Effector memory CD8-positive, alpha-beta T cell (primary cell): ENCODE results near the gene OGA.

Experiments used
- ATAC-seq: fragments of 150-1000 bp; cut with Tn5 transposase; replicated peaks from 2 replicates; pipeline ENCODE4 v1.10.0; 2021; ENCODE audit warnings: mild to moderate bottlenecking, moderate library complexity
- DNase-seq, 3 experiments: peaks; one replicate each; pipeline ENCODE4 v3.0.0; 2021
- H3K27ac Mint-ChIP-seq, 2 donors: one replicate each; pipeline ENCODE4 v1.8.0; 2022; ENCODE audit warnings: mild to moderate bottlenecking in 2 of 2, mixed read lengths in 2 of 2, moderate library complexity in 2 of 2
- H3K27me3 Mint-ChIP-seq, 2 donors: one replicate each; pipeline ENCODE4 v1.8.0; 2022; ENCODE audit warnings: mixed read lengths in 2 of 2
- H3K36me3 Mint-ChIP-seq: one replicate; pipeline ENCODE4 v1.8.0; 2022; ENCODE audit warnings: mild to moderate bottlenecking, moderate library complexity, mixed read lengths; ENCODE audit not compliant: insufficient read depth
- H3K4me1 Mint-ChIP-seq, 2 donors: one replicate each; pipeline ENCODE4 v1.8.0; 2022; ENCODE audit warnings: low read depth in 2 of 2, mixed read lengths in 2 of 2
- H3K4me3 Mint-ChIP-seq, 2 donors: one replicate each; pipeline ENCODE4 v1.8.0; 2022; ENCODE audit warnings: mild to moderate bottlenecking in 2 of 2, mixed read lengths in 2 of 2, moderate library complexity in 2 of 2
- H3K9me3 Mint-ChIP-seq, 2 donors: one replicate each; pipeline ENCODE4 v1.8.0; 2022; ENCODE audit warnings: mixed read lengths in 2 of 2

OGA gene

GRCh38 chr10:101772895-101773761, 45.1 kb downstream of the OGA start:
- H3K9me3 Mint-ChIP-seq, result no peaks in the 10 kb centered on the region
- H3K4me3 Mint-ChIP-seq, result no peak overlapping the region
- H3K27me3 Mint-ChIP-seq, result peaks cover 62 to 86% of the 10 kb centered on the region in 2 donors
- H3K4me1 Mint-ChIP-seq, result peaks cover 8 to 26% of the 10 kb centered on the region in 2 donors
- ATAC-seq, result no peak
- DNase-seq, result no peak
- peaks cover 3% of the 10 kb centered on the region for H3K36me3 Mint-ChIP-seq
- H3K27ac Mint-ChIP-seq, result no peak overlapping the region

- Mint-ChIP-seq H3K27me3 (peaks cover 53 to 78% of the 10 kb centered on the region in 2 donors), H3K27ac (no peak overlapping the region), H3K4me1 (peaks cover 8 to 26% of the 10 kb centered on the region in 2 donors), H3K36me3 (peaks cover 3% of the 10 kb centered on the region), H3K9me3 (no peaks in the 10 kb centered on the region), H3K4me3 (no peak overlapping the region)
- no peak for DNase-seq
- no peak for ATAC-seq
Observed at GRCh38 chr10:101772017-101772894, 46.0 kb downstream of the OGA start.

GRCh38 chr10:101771380-101771779, 46.9 kb downstream of the OGA start:
- no peaks in the 10 kb centered on the region for H3K36me3 Mint-ChIP-seq
- H3K9me3 Mint-ChIP-seq, result no peaks in the 10 kb centered on the region
- H3K27ac Mint-ChIP-seq, result no peak overlapping the region
- no peak for ATAC-seq
- H3K4me3 Mint-ChIP-seq, result no peak overlapping the region
- peaks cover 54 to 78% of the 10 kb centered on the region in 2 donors for H3K27me3 Mint-ChIP-seq
- H3K4me1 Mint-ChIP-seq, result peaks cover 8 to 19% of the 10 kb centered on the region in 2 donors
- DNase-seq, result no peak

- H3K36me3 Mint-ChIP-seq, result no peaks in the 10 kb centered on the region
- H3K4me3 Mint-ChIP-seq, result peak overlapping the region in 1 of 2 donors; percentile 6
- no peaks in the 10 kb centered on the region for H3K9me3 Mint-ChIP-seq
- H3K27ac Mint-ChIP-seq, result no peak overlapping the region
- H3K4me1 Mint-ChIP-seq, result peaks cover 8 to 19% of the 10 kb centered on the region in 2 donors
- H3K27me3 Mint-ChIP-seq, result peaks cover 55 to 83% of the 10 kb centered on the region in 2 donors
- ATAC-seq (peak; percentile 18), DNase-seq (no peak)
Observed at GRCh38 chr10:101770331-101771215, 47.7 kb downstream of the OGA start.

- H3K36me3 Mint-ChIP-seq, result no peaks in the 10 kb centered on the region
- no peak overlapping the region for H3K27ac Mint-ChIP-seq
- no peaks in the 10 kb centered on the region for H3K9me3 Mint-ChIP-seq
- H3K4me3 Mint-ChIP-seq, result peak overlapping the region in 1 of 2 donors; percentile 6
- no peak for ATAC-seq
- H3K27me3 Mint-ChIP-seq, result peaks cover 52 to 79% of the 10 kb centered on the region in 2 donors
- no peak for DNase-seq
- peaks cover 8 to 14% of the 10 kb centered on the region in 2 donors for H3K4me1 Mint-ChIP-seq
Observed at GRCh38 chr10:101769541-101770180, 48.6 kb downstream of the OGA start.

- ATAC-seq (no peak), DNase-seq (no peak)
- no peak overlapping the region for H3K27ac Mint-ChIP-seq
- H3K4me1 Mint-ChIP-seq, result peaks cover 4 to 6% of the 10 kb centered on the region in 2 donors
- peaks cover 46 to 76% of the 10 kb centered on the region in 2 donors for H3K27me3 Mint-ChIP-seq
- H3K4me3 Mint-ChIP-seq, result no peak overlapping the region
- H3K9me3 Mint-ChIP-seq, result no peaks in the 10 kb centered on the region
- H3K36me3 Mint-ChIP-seq, result no peaks in the 10 kb centered on the region
Observed at GRCh38 chr10:101768791-101769170, 49.5 kb downstream of the OGA start.

GRCh38 chr10:101767966-101768790, 50.1 kb downstream of the OGA start:
- Mint-ChIP-seq H3K36me3 (no peaks in the 10 kb centered on the region), H3K4me1 (peaks cover 0 to 2% of the 10 kb centered on the region in 2 donors), H3K4me3 (no peak overlapping the region), H3K27me3 (peaks cover 43 to 70% of the 10 kb centered on the region in 2 donors), H3K27ac (no peak overlapping the region), H3K9me3 (no peaks in the 10 kb centered on the region)
- ATAC-seq (no peak), DNase-seq (no peak)

GRCh38 chr10:101767600-101767945, 50.7 kb downstream of the OGA start:
- DNase-seq (no peak), ATAC-seq (no peak)
- no peaks in the 10 kb centered on the region for H3K9me3 Mint-ChIP-seq
- H3K27ac Mint-ChIP-seq, result no peak overlapping the region
- no peaks in the 10 kb centered on the region for H3K36me3 Mint-ChIP-seq
- peaks cover 36 to 64% of the 10 kb centered on the region in 2 donors for H3K27me3 Mint-ChIP-seq
- peaks cover 0 to 2% of the 10 kb centered on the region in 2 donors for H3K4me1 Mint-ChIP-seq
- H3K4me3 Mint-ChIP-seq, result no peak overlapping the region

- Mint-ChIP-seq H3K27ac (no peak overlapping the region), H3K4me3 (no peak overlapping the region), H3K9me3 (no peaks in the 10 kb centered on the region), H3K27me3 (peaks cover 31 to 63% of the 10 kb centered on the region in 2 donors), H3K4me1 (no peaks in the 10 kb centered on the region), H3K36me3 (no peaks in the 10 kb centered on the region)
- ATAC-seq (no peak), DNase-seq (no peak)
Observed at GRCh38 chr10:101766753-101767599, 51.3 kb downstream of the OGA start.

- Mint-ChIP-seq H3K27me3 (peaks cover 27 to 63% of the 10 kb centered on the region in 2 donors), H3K4me3 (no peak overlapping the region), H3K4me1 (no peaks in the 10 kb centered on the region), H3K27ac (no peak overlapping the region), H3K9me3 (no peaks in the 10 kb centered on the region), H3K36me3 (no peaks in the 10 kb centered on the region)
- DNase-seq, result no peak
- ATAC-seq, result no peak
Observed at GRCh38 chr10:101766306-101766705, 51.9 kb downstream of the OGA start.

- no peaks in the 10 kb centered on the region for H3K9me3 Mint-ChIP-seq
- no peak for DNase-seq
- no peak overlapping the region for H3K27ac Mint-ChIP-seq
- H3K4me3 Mint-ChIP-seq, result no peak overlapping the region
- H3K27me3 Mint-ChIP-seq, result peaks cover 20 to 49% of the 10 kb centered on the region in 2 donors
- no peaks in the 10 kb centered on the region for H3K36me3 Mint-ChIP-seq
- no peaks in the 10 kb centered on the region for H3K4me1 Mint-ChIP-seq
- ATAC-seq, result no peak
Observed at GRCh38 chr10:101763141-101763846, 55.0 kb downstream of the OGA start.
